ENCODE results near the gene DAPK1.

Gene DAPK1

DNA sequence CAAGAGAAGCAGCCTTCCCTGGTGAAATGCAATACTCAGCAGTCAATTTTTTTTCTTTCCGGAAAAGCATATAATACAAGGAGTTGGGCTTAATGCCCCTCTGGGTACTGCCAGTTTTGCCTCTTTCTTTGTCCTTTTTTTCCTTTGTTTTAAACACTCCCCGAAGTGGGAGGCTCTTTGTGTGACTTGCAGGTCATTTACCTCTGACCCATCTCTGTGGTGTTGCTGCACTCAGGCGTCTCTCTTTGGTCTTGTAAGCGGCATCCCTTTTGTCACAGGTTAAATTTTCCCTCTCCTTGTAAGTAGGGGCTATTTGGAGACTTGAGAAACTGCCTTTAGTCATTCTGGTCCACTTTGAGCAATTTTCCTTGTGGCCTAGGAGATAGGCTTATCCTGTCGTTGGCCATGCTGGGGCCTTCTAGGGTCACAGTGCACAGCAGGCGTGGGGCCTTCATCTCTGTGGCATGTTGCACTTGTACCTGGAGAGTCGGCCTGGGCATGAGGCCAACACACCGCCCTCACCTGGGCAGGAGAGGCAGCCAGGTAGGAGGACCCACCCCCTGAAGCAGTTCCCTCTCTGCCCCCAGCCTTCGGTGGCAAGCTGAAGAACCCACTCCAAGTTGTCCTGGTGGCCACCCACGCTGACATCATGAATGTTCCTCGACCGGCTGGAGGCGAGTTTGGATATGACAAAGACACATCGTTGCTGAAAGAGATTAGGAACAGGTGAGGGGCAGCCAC lies 200.6 kb downstream of the DAPK1 start:
- Histone ChIP-seq H3K4me1 (ENCODE audit: low read depth, poor library complexity, severe bottlenecking) (peaks cover 30% of the 10 kb centered on the region), H3K4me2 (no peak overlapping the region), H2AFZ (ENCODE audit: low read depth) (no peak overlapping the region), H4K20me1 (ENCODE audit: insufficient read depth) (no peaks in the 10 kb centered on the region), H3K79me2 (ENCODE audit: insufficient read depth, low read depth) (no peaks in the 10 kb centered on the region), H3K27me3 (ENCODE audit: insufficient read depth, low read depth) (no peaks in the 10 kb centered on the region), H3K9ac (no peak overlapping the region), H3K36me3 (ENCODE audit: insufficient read depth) (no peaks in the 10 kb centered on the region), H3K27ac (no peak overlapping the region), H3K4me3 (IDR thresholded peaks at IDR 0.05; ENCODE audit: insufficient read depth, low read depth, low read length) (no peak overlapping the region)
- TF ChIP-seq, protein P1, sequence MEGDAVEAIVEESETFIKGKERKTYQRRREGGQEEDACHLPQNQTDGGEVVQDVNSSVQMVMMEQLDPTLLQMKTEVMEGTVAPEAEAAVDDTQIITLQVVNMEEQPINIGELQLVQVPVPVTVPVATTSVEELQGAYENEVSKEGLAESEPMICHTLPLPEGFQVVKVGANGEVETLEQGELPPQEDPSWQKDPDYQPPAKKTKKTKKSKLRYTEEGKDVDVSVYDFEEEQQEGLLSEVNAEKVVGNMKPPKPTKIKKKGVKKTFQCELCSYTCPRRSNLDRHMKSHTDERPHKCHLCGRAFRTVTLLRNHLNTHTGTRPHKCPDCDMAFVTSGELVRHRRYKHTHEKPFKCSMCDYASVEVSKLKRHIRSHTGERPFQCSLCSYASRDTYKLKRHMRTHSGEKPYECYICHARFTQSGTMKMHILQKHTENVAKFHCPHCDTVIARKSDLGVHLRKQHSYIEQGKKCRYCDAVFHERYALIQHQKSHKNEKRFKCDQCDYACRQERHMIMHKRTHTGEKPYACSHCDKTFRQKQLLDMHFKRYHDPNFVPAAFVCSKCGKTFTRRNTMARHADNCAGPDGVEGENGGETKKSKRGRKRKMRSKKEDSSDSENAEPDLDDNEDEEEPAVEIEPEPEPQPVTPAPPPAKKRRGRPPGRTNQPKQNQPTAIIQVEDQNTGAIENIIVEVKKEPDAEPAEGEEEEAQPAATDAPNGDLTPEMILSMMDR (conservative IDR thresholded peaks at IDR 0.05; ENCODE audit: low read depth, low read length), result no peak

DNA sequence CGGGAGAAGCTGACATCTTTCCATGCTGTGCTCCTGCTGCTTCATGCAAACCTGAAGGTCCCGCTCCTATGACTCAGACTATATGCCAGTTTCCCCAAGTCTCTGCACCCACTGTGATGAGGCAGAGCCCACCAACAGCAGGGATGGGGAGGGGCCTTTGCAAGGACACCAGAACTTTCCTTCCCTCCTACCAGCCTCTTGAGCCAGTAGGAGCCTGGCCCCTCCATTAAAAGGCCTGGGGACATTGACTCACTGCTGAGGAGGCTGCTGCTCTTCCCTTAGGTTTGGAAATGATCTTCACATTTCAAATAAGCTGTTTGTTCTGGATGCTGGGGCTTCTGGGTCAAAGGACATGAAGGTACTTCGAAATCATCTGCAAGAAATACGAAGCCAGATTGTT lies 202.2 kb downstream of the DAPK1 start:
- Histone ChIP-seq H3K36me3 (ENCODE audit: insufficient read depth) (no peaks in the 10 kb centered on the region), H3K79me2 (ENCODE audit: insufficient read depth, low read depth) (no peaks in the 10 kb centered on the region), H3K4me1 (ENCODE audit: low read depth, poor library complexity, severe bottlenecking) (peaks cover 46% of the 10 kb centered on the region), H3K27ac (no peak overlapping the region), H3K27me3 (ENCODE audit: insufficient read depth, low read depth) (no peaks in the 10 kb centered on the region), H3K4me3 (IDR thresholded peaks at IDR 0.05; ENCODE audit: insufficient read depth, low read depth, low read length) (no peak overlapping the region), H3K9ac (no peak overlapping the region), H4K20me1 (ENCODE audit: insufficient read depth) (no peaks in the 10 kb centered on the region), H2AFZ (ENCODE audit: low read depth) (no peak overlapping the region), H3K4me2 (no peak overlapping the region)
- TF ChIP-seq, protein P1 (conservative IDR thresholded peaks at IDR 0.05; ENCODE audit: low read depth, low read length), result no peak

DNA sequence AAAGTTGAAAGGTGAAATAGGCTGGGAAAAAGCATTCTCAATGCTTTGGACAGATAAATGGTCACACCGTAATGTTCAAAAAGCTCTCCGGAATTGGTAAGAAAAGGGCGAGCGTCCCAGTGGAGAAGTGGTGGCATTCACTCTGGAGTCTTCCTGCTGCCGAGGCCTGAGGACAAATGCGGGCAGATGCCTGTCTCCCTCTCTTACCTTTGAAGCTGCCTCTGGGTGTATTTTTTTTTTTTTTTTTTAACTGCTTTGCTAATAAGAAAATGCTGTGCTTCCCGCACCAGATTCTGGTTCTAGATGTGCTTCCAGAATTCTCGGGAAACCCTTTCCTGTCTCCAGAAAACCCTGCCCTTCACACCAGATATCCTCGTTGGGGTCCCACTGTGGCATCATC lies 203.8 kb downstream of the DAPK1 start:
- no peaks in the 10 kb centered on the region for H3K27me3 ChIP-seq (ENCODE audit: insufficient read depth, low read depth)
- no peaks in the 10 kb centered on the region for H3K36me3 ChIP-seq (ENCODE audit: insufficient read depth)
- TF ChIP-seq, protein P1 (conservative IDR thresholded peaks at IDR 0.05; ENCODE audit: low read depth, low read length), result no peak
- H3K4me2 ChIP-seq, result peak overlapping the region; percentile 64
- H4K20me1 ChIP-seq (ENCODE audit: insufficient read depth), result no peaks in the 10 kb centered on the region
- H3K9ac ChIP-seq, result no peak overlapping the region; the same call in 1 of the 2 replicates
- no peak overlapping the region for H3K4me3 ChIP-seq (IDR thresholded peaks at IDR 0.05; ENCODE audit: insufficient read depth, low read depth, low read length)
- H2AFZ ChIP-seq (ENCODE audit: low read depth), result no peak overlapping the region
- H3K79me2 ChIP-seq (ENCODE audit: insufficient read depth, low read depth), result no peaks in the 10 kb centered on the region
- H3K4me1 ChIP-seq (ENCODE audit: low read depth, poor library complexity, severe bottlenecking), result peaks cover 46% of the 10 kb centered on the region
- H3K27ac ChIP-seq, result peak overlapping the region; percentile 42; the same call in 1 of the 2 replicates

DNA sequence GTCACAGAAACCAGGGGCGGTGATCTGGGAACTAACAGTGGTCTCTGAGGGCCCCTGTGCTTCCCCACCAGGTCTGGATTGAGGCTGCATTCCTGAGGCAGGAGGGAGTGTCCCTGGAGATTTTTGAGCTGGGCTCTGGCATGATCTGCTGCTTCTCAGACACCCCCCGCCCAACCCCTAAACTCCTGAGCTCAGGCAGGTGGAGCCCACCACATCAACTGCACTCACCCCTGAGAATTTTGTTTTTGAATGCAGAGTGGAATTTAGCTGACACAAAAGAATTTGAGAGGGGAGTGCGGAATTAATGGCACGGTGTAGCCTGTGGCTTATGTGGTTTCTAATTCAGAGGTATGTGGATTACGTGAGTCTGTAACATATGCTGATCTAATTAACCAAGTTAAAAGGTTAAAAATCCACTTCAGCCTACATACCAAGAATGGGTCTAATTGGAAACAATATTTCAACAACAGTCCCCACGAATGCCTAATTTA lies 204.3 kb downstream of the DAPK1 start:
- Histone ChIP-seq H4K20me1 (ENCODE audit: insufficient read depth) (no peaks in the 10 kb centered on the region), H3K79me2 (ENCODE audit: insufficient read depth, low read depth) (no peaks in the 10 kb centered on the region), H3K4me2 (peak overlapping the region; percentile 64), H3K36me3 (ENCODE audit: insufficient read depth) (no peaks in the 10 kb centered on the region), H3K4me3 (IDR thresholded peaks at IDR 0.05; ENCODE audit: insufficient read depth, low read depth, low read length) (no peak overlapping the region), H3K27me3 (ENCODE audit: insufficient read depth, low read depth) (no peaks in the 10 kb centered on the region), H3K27ac (peak overlapping the region; percentile 42; the same call in 1 of the 2 replicates), H3K4me1 (ENCODE audit: low read depth, poor library complexity, severe bottlenecking) (peaks cover 46% of the 10 kb centered on the region), H3K9ac (no peak overlapping the region; the same call in 1 of the 2 replicates), H2AFZ (ENCODE audit: low read depth) (peak overlapping the region; percentile 7; the same call in 1 of the 2 replicates)
- TF ChIP-seq, protein P1 (conservative IDR thresholded peaks at IDR 0.05; ENCODE audit: low read depth, low read length), result no peak
